AG04450 (cell line): ENCODE measurements around the gene NAA30. TPM values are rescaled to one million over a fixed set of nuclear protein-coding genes. Genes with fewer than 3 reads are reported as not detected.

ENCODE experiments used
- CTCF ChIA-PET: fragments of 300-600, 350-600 bp; formaldehyde crosslinking; extraction: SDS; loops from one replicate; lab custom pipeline; 2022; ENCODE audit warnings: antibody characterized with exemption, inconsistent platforms; lab: Charles Lee
- POLR2A ChIA-PET: fragments of 350-600 bp; formaldehyde crosslinking; extraction: SDS; loops from one replicate; lab custom pipeline; 2021; ENCODE audit warnings: antibody characterized with exemption, inconsistent platforms; lab: Yijun Ruan, JAX
- DNase-seq: peaks from one replicate; pipeline ENCODE4 v3.0.0-alpha.2; 2011; ENCODE audit warnings: low read depth, low spot score
- H3K27ac ChIP-seq: one replicate; pipeline ENCODE4 v1.5.1; 2012; ENCODE audit warnings: low read depth, low read length, control low read depth
- H3K27me3 ChIP-seq: one replicate; pipeline ENCODE4 v1.6.0; 2012; ENCODE audit warnings: low read length; ENCODE audit not compliant: control insufficient read depth, insufficient read depth
- H3K4me3 ChIP-seq: 2 replicates; pipeline ENCODE4 v1.5.1; 2011; ENCODE audit warnings: mild to moderate bottlenecking, low read depth, low read length, control low read depth
- H3K9me3 ChIP-seq: 2 replicates; pipeline ENCODE4 v1.5.1; 2012; ENCODE audit warnings: low read length; ENCODE audit not compliant: control insufficient read depth, insufficient read depth
- polyA plus RNA-seq: library from polyadenylated mRNA; depleted of rRNA; stranded (reverse); fragments of >200 nt; gene quantifications from 2 replicates; pipeline ENCODE4 v1.2.3, GENCODE V29; 2011
- TF ChIP-seq, protein P1 (sequence below): IDR thresholded peaks from 2 replicates; pipeline ENCODE4 v1.5.1; 2011; ENCODE audit warnings: low read depth, low read length, control low read depth, inconsistent platforms

The NAA30 gene
- polyA plus RNA-seq, 1 experiment: 17.9 TPM

DNA sequence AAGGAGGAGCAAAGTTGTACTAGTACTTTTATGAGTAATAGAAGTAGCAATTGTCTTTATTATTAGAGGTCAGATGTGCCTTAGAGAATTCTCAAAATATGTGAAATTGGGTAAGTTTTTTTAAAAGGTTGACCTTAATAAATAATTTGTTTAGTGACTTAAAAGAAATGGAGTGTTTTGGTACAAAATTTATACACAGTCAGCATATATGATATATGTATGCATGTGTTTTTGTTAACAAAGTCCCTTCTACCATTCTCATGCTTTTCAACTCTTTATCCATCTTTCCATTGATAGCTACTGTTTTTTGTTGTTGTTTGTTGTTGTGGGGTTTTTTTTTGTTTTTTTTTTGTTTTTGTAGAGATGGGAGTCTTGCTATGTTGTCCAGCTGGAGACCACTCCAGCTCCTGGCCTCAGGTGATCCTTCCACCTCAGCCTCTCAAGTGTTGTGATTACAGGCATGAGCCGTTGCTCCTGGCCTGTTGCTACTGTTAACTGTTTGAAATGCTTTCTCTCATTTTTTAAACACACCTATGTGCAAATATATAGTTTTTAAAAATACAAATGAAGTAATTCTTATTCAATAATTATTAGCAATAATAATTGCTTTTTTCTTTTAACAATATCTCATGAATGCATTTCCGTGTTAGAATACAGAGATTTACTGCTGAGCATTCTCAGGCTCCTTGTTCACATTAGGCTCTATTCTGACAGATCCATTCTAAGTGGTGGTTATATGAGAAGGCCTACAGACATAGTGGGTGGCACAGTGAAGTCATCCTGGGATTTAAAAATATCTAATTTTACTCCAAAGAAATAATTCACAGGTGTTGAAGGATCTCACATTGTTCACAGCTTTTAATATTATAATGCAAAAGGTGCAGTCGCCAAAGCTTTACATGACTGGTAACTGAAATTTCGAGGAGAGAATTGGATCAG, 10.4 kb downstream of the NAA30 start:
- Histone ChIP-seq H3K27me3 (no peaks in the 10 kb centered on the region), H3K9me3 (no peaks in the 10 kb centered on the region), H3K27ac (no peak overlapping the region), H3K4me3 (no peak overlapping the region)
- DNase-seq: no peak
- CTCF ChIA-PET: no interaction called here
- POLR2A ChIA-PET: no interaction called here
- TF ChIP-seq, protein P1, sequence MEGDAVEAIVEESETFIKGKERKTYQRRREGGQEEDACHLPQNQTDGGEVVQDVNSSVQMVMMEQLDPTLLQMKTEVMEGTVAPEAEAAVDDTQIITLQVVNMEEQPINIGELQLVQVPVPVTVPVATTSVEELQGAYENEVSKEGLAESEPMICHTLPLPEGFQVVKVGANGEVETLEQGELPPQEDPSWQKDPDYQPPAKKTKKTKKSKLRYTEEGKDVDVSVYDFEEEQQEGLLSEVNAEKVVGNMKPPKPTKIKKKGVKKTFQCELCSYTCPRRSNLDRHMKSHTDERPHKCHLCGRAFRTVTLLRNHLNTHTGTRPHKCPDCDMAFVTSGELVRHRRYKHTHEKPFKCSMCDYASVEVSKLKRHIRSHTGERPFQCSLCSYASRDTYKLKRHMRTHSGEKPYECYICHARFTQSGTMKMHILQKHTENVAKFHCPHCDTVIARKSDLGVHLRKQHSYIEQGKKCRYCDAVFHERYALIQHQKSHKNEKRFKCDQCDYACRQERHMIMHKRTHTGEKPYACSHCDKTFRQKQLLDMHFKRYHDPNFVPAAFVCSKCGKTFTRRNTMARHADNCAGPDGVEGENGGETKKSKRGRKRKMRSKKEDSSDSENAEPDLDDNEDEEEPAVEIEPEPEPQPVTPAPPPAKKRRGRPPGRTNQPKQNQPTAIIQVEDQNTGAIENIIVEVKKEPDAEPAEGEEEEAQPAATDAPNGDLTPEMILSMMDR: no peak

DNA sequence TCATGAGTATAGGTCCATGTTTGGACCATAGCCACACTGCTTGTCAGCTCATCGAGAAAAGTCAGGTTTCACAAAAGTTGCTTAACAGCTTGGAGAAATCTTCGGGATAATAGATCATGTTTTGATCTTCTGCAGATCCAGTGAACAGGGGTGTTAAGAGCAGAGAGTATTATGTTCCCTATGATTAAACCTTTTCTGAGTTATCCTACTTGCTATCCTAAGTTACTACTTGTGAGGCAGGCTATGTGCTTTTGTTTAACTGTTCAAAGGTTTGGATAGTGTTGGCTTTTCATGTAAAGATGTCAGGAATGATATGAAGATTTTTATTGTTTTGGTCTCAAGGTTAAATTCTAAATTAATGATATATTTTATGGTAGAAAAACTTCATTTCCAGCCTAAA, 11.1 kb downstream of the NAA30 start:
- DNase-seq: no peak
- H3K27me3 ChIP-seq: no peaks in the 10 kb centered on the region
- POLR2A ChIA-PET: no interaction called here
- no peak overlapping the region for H3K4me3 ChIP-seq
- H3K27ac ChIP-seq: no peak overlapping the region
- H3K9me3 ChIP-seq: no peaks in the 10 kb centered on the region
- CTCF ChIA-PET: no interaction called here
- TF ChIP-seq, protein P1: no peak

DNA sequence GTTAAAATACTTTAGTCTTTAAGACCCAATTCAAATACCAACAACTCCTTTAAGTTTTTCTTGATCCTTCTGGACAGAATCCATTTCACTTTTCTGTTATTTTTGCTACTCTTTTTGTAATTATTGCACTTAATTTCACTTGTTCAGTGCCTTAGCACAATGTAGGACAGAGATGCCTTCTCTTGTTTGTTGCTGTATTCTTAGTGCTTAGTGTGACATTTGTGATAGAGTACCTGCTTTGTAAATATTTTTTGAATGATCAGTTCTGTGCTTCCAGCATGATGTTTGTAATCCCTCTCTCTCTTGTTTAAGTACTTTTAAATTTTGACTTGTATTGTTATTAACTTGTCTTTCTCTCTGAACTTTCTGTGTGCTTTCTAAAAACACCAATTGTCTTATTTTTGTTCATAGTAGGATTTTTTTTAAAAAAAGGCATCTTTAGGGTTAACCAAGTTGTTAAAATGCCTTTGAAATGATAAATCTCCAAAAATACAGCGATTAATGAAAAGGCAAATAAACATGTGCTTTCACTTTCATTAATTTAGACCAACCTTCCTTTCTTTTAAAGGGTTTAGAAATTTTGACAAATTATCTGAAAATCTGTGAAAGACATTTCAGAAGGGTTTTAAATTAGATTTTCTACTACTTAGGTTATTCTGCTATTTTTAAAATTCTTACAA, 11.9 kb downstream of the NAA30 start:
- H3K9me3 ChIP-seq: no peaks in the 10 kb centered on the region
- DNase-seq: no peak
- H3K4me3 ChIP-seq: no peak overlapping the region
- CTCF ChIA-PET: no interaction called here
- TF ChIP-seq, protein P1: no peak
- POLR2A ChIA-PET: no interaction called here
- no peaks in the 10 kb centered on the region for H3K27me3 ChIP-seq
- no peak overlapping the region for H3K27ac ChIP-seq

DNA sequence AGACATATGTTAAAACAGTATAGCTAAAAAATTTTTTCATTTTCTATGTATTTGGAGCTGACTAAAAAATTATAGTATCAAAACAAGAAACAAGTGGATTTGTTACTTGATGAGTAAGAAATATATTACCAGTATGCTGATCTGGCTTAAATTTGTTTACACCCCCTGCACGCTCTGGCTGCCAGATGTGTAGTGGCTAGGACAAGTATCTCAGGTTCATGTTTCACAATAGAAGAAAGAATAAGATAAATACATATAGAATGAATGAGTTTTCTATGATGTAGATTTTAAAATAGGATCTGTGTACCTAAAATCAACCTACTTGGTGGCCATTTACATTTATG, 13.1 kb downstream of the NAA30 start:
- ChIA-PET CTCF (interaction anchor here (0.7 kb wide), 1 partner anchor 134 kb away, joined by 4 read pairs; no protein-coding TSS in a partner anchor), POLR2A (interaction anchor here (0.7 kb wide), 1 partner anchor 877 kb away, joined by 7 read pairs; no protein-coding TSS in a partner anchor)
- no peaks in the 10 kb centered on the region for H3K27me3 ChIP-seq
- DNase-seq: no peak
- H3K9me3 ChIP-seq: no peaks in the 10 kb centered on the region
- TF ChIP-seq, protein P1: no peak
- H3K4me3 ChIP-seq: no peak overlapping the region
- no peak overlapping the region for H3K27ac ChIP-seq

DNA sequence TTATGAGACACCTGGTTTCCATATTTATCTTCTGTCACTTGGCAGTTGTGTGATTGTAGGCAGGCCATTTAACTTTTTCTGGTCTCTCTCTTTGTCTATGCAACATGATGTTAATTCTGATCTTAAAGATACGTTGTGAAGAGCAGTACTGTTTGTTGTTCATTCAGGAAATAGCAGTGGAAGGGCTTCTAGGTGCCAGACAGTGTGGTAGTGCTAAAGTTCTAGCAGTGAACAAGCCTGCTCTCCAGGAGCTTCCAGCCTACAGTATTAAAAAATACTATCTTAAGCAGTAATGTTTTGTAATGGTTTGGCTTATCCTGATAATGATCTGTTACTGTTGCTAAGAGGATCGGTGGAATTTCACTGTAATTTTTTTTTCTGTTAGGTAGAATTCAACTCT, 15.2 kb downstream of the NAA30 start:
- H3K9me3 ChIP-seq: no peaks in the 10 kb centered on the region
- CTCF ChIA-PET: interaction anchor here (1.0 kb wide), 1 partner anchor 12 kb away, joined by 7 read pairs; no protein-coding TSS in a partner anchor
- POLR2A ChIA-PET: no interaction called here
- no peak overlapping the region for H3K4me3 ChIP-seq
- TF ChIP-seq, protein P1: no peak
- no peaks in the 10 kb centered on the region for H3K27me3 ChIP-seq
- no peak for DNase-seq
- H3K27ac ChIP-seq: no peak overlapping the region
